Measurements from ENCODE around the gene KIAA0040.

GRCh38 chr1:175154629-175155472, 37.7 kb downstream of the KIAA0040 start:
- TF ChIP-seq CTCF (IDR thresholded peaks at IDR 0.05) (peak; percentile 75 to 82 (median 78)), POLR2A (IDR thresholded peaks at IDR 0.05) (no peak)
